CD4-positive, alpha-beta T cell (primary cell): ENCODE measurements around the gene AGBL4. TPM values are rescaled to one million over a fixed set of nuclear protein-coding genes. Genes with fewer than 3 reads are reported as not detected.
"Not testable (repeated sequence)": the region's sequence is repeated elsewhere in the genome, so short reads cannot be mapped to it uniquely, and the experiment has no call there.

Experiments
- ATAC-seq: fragments of 200-7000 bp; cut with Tn5 transposase; one replicate; pipeline ENCODE4 v1.10.0; 2022; ENCODE audit warnings: mild to moderate bottlenecking; ENCODE audit not compliant: poor library complexity
- CTCF ChIA-PET: fragments of 350-600 bp; sonication (Branson Sonifier 250); formaldehyde crosslinking; loops from one replicate; lab custom pipeline; 2021; ENCODE audit warnings: antibody characterized with exemption, inconsistent platforms; lab: Charles Lee
- POLR2A ChIA-PET: fragments of 350-600 bp; sonication (Branson Sonifier 250); formaldehyde crosslinking; loops from one replicate; lab custom pipeline; 2021; ENCODE audit warnings: antibody characterized with exemption, inconsistent platforms; lab: Charles Lee
- DNase-seq, 14 experiments: peaks; one replicate each; pipeline ENCODE4 v3.0.0-alpha.2; 2013 to 2020; ENCODE audit warnings: mixed read lengths in 2 of 14
- H3K27ac ChIP-seq, 2 donors: one replicate each; pipeline versions ENCODE4 v1.5.1 to v1.7.0; 2013; ENCODE audit warnings: low read length in 2 of 2, low read depth in 1 of 2, mild to moderate bottlenecking in 1 of 2
- H3K27me3 ChIP-seq, 2 experiments: 1 replicate in 1 of 2; 2 replicates in 1 of 2; pipeline versions ENCODE4 v1.6.1 to v1.7.0; 2013; ENCODE audit warnings: low read length in 2 of 2, control low read depth in 1 of 2, mild to moderate bottlenecking in 1 of 2, moderate library complexity in 1 of 2; ENCODE audit not compliant: insufficient read depth in 2 of 2, control insufficient read depth in 1 of 2
- H3K36me3 ChIP-seq: one replicate; pipeline ENCODE4 v1.6.1; 2013; ENCODE audit warnings: low read length, control low read depth; ENCODE audit not compliant: insufficient read depth
- H3K4me1 ChIP-seq: one replicate; pipeline ENCODE4 v1.6.1; 2013; ENCODE audit warnings: low read length, control low read depth; ENCODE audit not compliant: insufficient read depth
- H3K4me3 ChIP-seq: one replicate; pipeline ENCODE4 v1.5.1; 2013; ENCODE audit warnings: mild to moderate bottlenecking, low read length, moderate library complexity
- H3K9me3 ChIP-seq, 2 experiments: 1 replicate in 1 of 2; 2 replicates in 1 of 2; pipeline versions ENCODE4 v1.6.1 to v1.7.0; 2013; ENCODE audit warnings: low read length in 2 of 2, mild to moderate bottlenecking in 2 of 2, control low read depth in 1 of 2, moderate library complexity in 1 of 2; ENCODE audit not compliant: control insufficient read depth in 1 of 2, insufficient read depth in 1 of 2
- H3K27ac Mint-ChIP-seq: one replicate; pipeline ENCODE4 v1.8.0; 2020; ENCODE audit warnings: mixed read lengths
- H3K27me3 Mint-ChIP-seq: one replicate; pipeline ENCODE4 v1.8.0; 2021; ENCODE audit warnings: mixed read lengths
- H3K36me3 Mint-ChIP-seq: one replicate; pipeline ENCODE4 v1.8.0; 2021; ENCODE audit warnings: low read depth, mixed read lengths
- H3K4me1 Mint-ChIP-seq: one replicate; pipeline ENCODE4 v1.8.0; 2021; ENCODE audit warnings: low read depth, mixed read lengths
- H3K4me3 Mint-ChIP-seq: one replicate; pipeline ENCODE4 v1.8.0; 2020; ENCODE audit warnings: mild to moderate bottlenecking, mixed read lengths
- H3K9me3 Mint-ChIP-seq: one replicate; pipeline ENCODE4 v1.8.0; 2020; ENCODE audit warnings: mixed read lengths
- intact Hi-C, 2 experiments: fragments of 100-400 bp; cut with DNase I in 1 of 2; cut with micrococcal nuclease in 1 of 2; formaldehyde crosslinking; loops; one replicate each; pipeline versions ENCODE4 v1.15.1 to v1.9.0; 2023 to 2025; cut with DNase I, micrococcal nuclease
- total RNA-seq, 174 experiments: library from RNA in 2 of 174; stranded (reverse) in 2 of 174; gene quantifications; one replicate each; pipeline ENCODE4 v1.2.3 and lab custom pipeline; 2021 to 2026
- TF ChIP-seq, protein P1 (sequence below): fragments of 200-600 bp; IDR thresholded peaks from one replicate; pipeline ENCODE4 v1.8.0; 2022; ENCODE audit warnings: antibody characterized with exemption, mild to moderate bottlenecking

The AGBL4 gene
- total RNA-seq, 2 experiments from 2014 or later = 0.11 TPM; not detected in 1

DNA sequence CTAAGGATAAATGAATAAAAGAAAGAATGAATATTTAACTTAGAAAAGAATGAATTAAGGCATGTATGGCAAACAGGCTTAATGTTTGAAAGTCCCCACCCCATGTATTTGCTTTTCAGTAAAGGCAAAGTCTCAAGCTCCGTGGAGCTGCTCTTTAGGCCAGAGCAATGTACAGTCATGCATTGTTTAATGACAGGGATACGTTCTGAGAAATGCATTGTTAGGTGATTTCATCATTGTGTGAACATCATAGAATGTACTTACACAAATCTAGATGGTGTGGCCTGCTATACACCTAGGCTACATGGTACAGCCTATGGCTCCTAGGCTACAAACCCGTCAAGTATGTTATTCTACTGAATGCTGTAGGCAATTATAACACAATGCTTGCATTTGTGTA is 1500.2 kb downstream of the AGBL4 start:
- Histone ChIP-seq H3K9me3 (no peaks in the 10 kb centered on the region), H3K36me3 (no peaks in the 10 kb centered on the region), H3K4me3 (no peak overlapping the region), H3K27me3 (peaks cover 0 to 5% of the 10 kb centered on the region in 2 experiments), H3K27ac (no peak overlapping the region), H3K4me1 (no peaks in the 10 kb centered on the region)
- intact Hi-C loops = no loop called here
- Mint-ChIP-seq H3K27me3 (peaks cover 41% of the 10 kb centered on the region), H3K4me3 (no peak overlapping the region), H3K27ac (no peak overlapping the region), H3K4me1 (no peaks in the 10 kb centered on the region), H3K9me3 (no peaks in the 10 kb centered on the region), H3K36me3 (no peaks in the 10 kb centered on the region)
- CTCF ChIA-PET = no interaction called here
- TF ChIP-seq, protein P1, sequence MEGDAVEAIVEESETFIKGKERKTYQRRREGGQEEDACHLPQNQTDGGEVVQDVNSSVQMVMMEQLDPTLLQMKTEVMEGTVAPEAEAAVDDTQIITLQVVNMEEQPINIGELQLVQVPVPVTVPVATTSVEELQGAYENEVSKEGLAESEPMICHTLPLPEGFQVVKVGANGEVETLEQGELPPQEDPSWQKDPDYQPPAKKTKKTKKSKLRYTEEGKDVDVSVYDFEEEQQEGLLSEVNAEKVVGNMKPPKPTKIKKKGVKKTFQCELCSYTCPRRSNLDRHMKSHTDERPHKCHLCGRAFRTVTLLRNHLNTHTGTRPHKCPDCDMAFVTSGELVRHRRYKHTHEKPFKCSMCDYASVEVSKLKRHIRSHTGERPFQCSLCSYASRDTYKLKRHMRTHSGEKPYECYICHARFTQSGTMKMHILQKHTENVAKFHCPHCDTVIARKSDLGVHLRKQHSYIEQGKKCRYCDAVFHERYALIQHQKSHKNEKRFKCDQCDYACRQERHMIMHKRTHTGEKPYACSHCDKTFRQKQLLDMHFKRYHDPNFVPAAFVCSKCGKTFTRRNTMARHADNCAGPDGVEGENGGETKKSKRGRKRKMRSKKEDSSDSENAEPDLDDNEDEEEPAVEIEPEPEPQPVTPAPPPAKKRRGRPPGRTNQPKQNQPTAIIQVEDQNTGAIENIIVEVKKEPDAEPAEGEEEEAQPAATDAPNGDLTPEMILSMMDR = no peak
- ATAC-seq = no peak
- POLR2A ChIA-PET = no interaction called here
- DNase-seq = no peak

DNA sequence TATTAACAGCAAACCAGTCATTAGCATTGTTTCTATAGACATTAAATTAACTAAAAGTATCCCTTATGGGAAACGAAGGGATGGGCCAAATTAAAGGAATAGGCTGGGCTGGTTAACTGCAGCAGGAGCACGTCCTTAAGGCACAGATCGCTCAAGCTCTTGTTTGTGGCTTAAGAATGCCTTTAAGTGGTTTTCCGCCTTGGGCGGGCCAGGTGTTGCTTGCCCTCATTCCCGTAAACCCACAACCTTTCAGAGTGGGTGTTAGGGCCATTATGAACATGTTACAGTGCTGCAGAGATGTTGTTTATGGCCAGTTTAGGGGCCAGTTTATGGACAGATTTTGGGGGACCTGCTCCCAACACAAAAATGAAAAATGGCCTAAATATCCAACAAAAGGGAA is 1503.9 kb downstream of the AGBL4 start:
- H3K4me3 Mint-ChIP-seq, H3K36me3 Mint-ChIP-seq, H3K9me3 ChIP-seq, H3K4me3 ChIP-seq, ATAC-seq, intact Hi-C loops, H3K27ac ChIP-seq, DNase-seq, H3K27ac Mint-ChIP-seq, H3K9me3 Mint-ChIP-seq, H3K4me1 ChIP-seq, CTCF ChIA-PET, H3K4me1 Mint-ChIP-seq, POLR2A ChIA-PET, H3K36me3 ChIP-seq, H3K27me3 ChIP-seq: not testable (repeated sequence)
- peaks cover 32% of the 10 kb centered on the region for H3K27me3 Mint-ChIP-seq

DNA sequence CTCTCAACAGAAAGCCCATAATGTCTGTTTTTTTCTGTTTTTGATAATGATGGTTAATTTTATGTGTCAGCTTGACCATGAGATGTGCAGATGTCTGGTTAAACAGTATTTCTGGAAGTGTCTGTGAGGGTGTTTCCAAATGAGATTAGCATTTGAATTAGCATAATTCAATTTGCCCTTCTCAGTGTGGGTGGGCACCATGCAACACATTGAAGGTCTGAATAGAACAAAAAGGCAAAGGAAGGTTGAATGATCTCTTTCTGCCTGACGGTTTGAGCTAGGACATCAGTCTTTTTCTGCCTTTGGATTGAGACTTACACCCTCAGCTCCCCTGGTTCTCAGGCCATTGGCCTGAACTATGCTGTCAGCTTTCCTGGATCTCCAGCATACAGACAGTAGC is 1516.9 kb downstream of the AGBL4 start:
- H3K27ac ChIP-seq = no peak overlapping the region
- ChIA-PET CTCF (no interaction called here), POLR2A (no interaction called here)
- ATAC-seq (no peak), DNase-seq (no peak)
- H3K4me3 ChIP-seq = no peak overlapping the region
- H3K36me3 ChIP-seq = no peaks in the 10 kb centered on the region
- no peaks in the 10 kb centered on the region for H3K27me3 ChIP-seq
- H3K9me3 ChIP-seq = no peaks in the 10 kb centered on the region
- Mint-ChIP-seq H3K4me1 (no peaks in the 10 kb centered on the region), H3K27me3 (peaks cover 6% of the 10 kb centered on the region), H3K9me3 (no peaks in the 10 kb centered on the region), H3K4me3 (no peak overlapping the region), H3K27ac (no peak overlapping the region), H3K36me3 (no peaks in the 10 kb centered on the region)
- no peaks in the 10 kb centered on the region for H3K4me1 ChIP-seq
- TF ChIP-seq, protein P1 = no peak
- intact Hi-C loops = no loop called here
